Measurements from ENCODE around the gene MMP3.
"Not testable (repeated sequence)": the region's sequence is repeated elsewhere in the genome, so short reads cannot be mapped to it uniquely, and the experiment has no call there.

- TF ChIP-seq CTCF (IDR thresholded peaks at IDR 0.05; ENCODE audit: poor library complexity); EZH2phosphoT487 (IDR thresholded peaks at IDR 0.05; ENCODE audit: low read depth, severe bottlenecking, unreplicated experiment): not testable (repeated sequence)
Observed at GRCh38 chr11:102869354-102869964, 26.1 kb upstream of the MMP3 start.

Measured in hepatocyte (in vitro differentiated cells).